ENCODE measurements around the gene ERC2.

ERC2 gene

GRCh38 chr3:55826731-55827496 lies 641.4 kb downstream of the ERC2 start:
- DNase-seq (ENCODE audit: low read depth) = peak; percentile 2
- no peak overlapping the region for H3K4me3 ChIP-seq (ENCODE audit: control insufficient read depth, low read depth, low read length)
- TF ChIP-seq, protein P1, sequence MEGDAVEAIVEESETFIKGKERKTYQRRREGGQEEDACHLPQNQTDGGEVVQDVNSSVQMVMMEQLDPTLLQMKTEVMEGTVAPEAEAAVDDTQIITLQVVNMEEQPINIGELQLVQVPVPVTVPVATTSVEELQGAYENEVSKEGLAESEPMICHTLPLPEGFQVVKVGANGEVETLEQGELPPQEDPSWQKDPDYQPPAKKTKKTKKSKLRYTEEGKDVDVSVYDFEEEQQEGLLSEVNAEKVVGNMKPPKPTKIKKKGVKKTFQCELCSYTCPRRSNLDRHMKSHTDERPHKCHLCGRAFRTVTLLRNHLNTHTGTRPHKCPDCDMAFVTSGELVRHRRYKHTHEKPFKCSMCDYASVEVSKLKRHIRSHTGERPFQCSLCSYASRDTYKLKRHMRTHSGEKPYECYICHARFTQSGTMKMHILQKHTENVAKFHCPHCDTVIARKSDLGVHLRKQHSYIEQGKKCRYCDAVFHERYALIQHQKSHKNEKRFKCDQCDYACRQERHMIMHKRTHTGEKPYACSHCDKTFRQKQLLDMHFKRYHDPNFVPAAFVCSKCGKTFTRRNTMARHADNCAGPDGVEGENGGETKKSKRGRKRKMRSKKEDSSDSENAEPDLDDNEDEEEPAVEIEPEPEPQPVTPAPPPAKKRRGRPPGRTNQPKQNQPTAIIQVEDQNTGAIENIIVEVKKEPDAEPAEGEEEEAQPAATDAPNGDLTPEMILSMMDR (conservative IDR thresholded peaks at IDR 0.05; ENCODE audit: control insufficient read depth, insufficient read depth, low read depth, low read length) = no peak

DNA sequence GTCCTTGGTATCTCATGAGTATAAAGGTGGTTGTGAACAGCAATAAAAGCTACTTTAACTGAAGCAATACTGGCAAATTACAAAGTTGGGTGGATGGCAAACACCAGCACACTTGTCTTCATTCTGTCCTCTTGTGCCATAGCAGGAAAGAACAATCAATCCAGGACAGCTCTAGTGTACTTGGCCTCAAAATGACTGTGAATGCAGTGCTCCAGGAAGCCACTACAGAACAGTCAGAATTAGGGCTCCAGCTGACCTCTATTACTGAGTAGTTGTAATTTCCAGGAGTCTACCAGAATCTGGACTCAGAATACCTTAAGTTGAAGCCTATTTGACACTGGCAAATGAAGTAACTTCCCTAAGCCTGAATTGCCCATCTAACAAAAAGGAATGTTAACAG lies 642.2 kb downstream of the ERC2 start:
- TF ChIP-seq, protein P1 (conservative IDR thresholded peaks at IDR 0.05; ENCODE audit: control insufficient read depth, insufficient read depth, low read depth, low read length) = no peak
- H3K4me3 ChIP-seq (ENCODE audit: control insufficient read depth, low read depth, low read length) = no peak overlapping the region
- no peak for DNase-seq (ENCODE audit: low read depth)

DNA sequence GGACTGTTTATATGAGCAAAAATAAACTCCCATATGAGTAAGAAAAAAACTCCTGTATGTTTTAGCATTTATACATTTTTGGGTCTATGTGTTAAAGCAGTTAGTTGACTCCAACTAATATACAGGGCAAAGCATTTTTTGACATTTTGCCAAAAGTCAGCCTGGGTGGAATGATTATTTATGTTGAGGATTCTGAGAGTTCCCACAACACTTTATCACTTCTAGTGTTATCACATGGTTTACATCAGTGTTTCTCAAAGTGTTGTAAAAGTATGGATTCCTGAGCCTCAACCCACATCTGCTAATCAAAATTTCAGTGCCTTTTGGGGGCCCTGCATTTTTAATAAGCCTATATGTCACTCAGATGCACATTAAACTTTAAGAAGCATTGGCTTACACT lies 643.9 kb downstream of the ERC2 start:
- TF ChIP-seq, protein P1 (conservative IDR thresholded peaks at IDR 0.05; ENCODE audit: control insufficient read depth, insufficient read depth, low read depth, low read length) = no peak
- H3K4me3 ChIP-seq (ENCODE audit: control insufficient read depth, low read depth, low read length) = no peak overlapping the region
- DNase-seq (ENCODE audit: low read depth) = no peak

DNA sequence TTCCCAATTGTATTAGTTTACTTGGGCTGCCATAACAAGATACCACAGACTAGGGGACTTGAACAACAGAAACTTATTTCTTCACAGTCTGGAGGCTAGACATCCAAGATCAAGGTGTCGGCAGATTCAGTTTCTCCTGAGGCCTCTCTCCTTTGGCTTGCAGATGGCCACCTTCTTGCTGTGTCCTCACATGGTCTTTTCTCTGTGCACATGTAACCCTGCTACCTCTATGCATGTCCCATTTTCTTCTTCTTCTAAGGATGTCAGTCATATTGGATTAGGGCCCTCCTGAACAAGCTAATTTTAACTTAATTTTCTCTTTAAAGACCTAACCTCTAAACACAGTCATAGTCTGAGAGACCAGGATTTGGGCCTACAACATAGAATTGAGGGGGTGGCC lies 644.4 kb downstream of the ERC2 start:
- TF ChIP-seq, protein P1 (conservative IDR thresholded peaks at IDR 0.05; ENCODE audit: control insufficient read depth, insufficient read depth, low read depth, low read length) = no peak
- no peak for DNase-seq (ENCODE audit: low read depth)

GRCh38 chr3:55823001-55823400 lies 645.3 kb downstream of the ERC2 start:
- no peak for DNase-seq (ENCODE audit: low read depth)
- H3K4me3 ChIP-seq (ENCODE audit: control insufficient read depth, low read depth, low read length) = no peak overlapping the region
- TF ChIP-seq, protein P1 (conservative IDR thresholded peaks at IDR 0.05; ENCODE audit: control insufficient read depth, insufficient read depth, low read depth, low read length) = no peak

More for the DNA sequence above, 644.4 kb downstream of the ERC2 start:
- H3K4me3 ChIP-seq (ENCODE audit: control insufficient read depth, low read depth, low read length) = no peak overlapping the region

- TF ChIP-seq, protein P1 (conservative IDR thresholded peaks at IDR 0.05; ENCODE audit: control insufficient read depth, insufficient read depth, low read depth, low read length) = no peak
- no peak for DNase-seq (ENCODE audit: low read depth)
- no peak overlapping the region for H3K4me3 ChIP-seq (ENCODE audit: control insufficient read depth, low read depth, low read length)
Measured at GRCh38 chr3:55819005-55819404, 649.3 kb downstream of the ERC2 start.

Measured in fibroblast of mammary gland (primary cell).